Neural cell (in vitro differentiated cells): Measurements from ENCODE around the gene MS4A15.

Experiments used
- CTCF ChIP-seq: fragments of 450-650 bp; IDR thresholded peaks from 2 replicates; pipeline ENCODE4 v1.5.1; 2014; ENCODE audit warnings: antibody characterized with exemption, mild to moderate bottlenecking, moderate library complexity; ENCODE audit not compliant: poor library complexity, severe bottlenecking
- EP300 ChIP-seq: fragments of 450-650 bp; conservative IDR thresholded peaks from 2 replicates; pipeline ENCODE4 v1.6.1; 2014; ENCODE audit warnings: antibody characterized with exemption, mild to moderate bottlenecking, moderate library complexity; ENCODE audit not compliant: poor library complexity, severe bottlenecking
- EZH2 ChIP-seq: fragments of 200-600, 300-800 bp; shearing (Covaris generic), sonication (generic); IDR thresholded peaks from 2 replicates; pipeline ENCODE4 v1.6.1; 2014; ENCODE audit warnings: antibody characterized with exemption, low read length, borderline replicate concordance, mild to moderate bottlenecking; ENCODE audit not compliant: insufficient read depth, poor library complexity, severe bottlenecking
- MXI1 ChIP-seq: fragments of 450-650 bp; conservative IDR thresholded peaks from 2 replicates; pipeline ENCODE4 v1.6.1; 2014; ENCODE audit warnings: antibody characterized with exemption, mild to moderate bottlenecking; ENCODE audit not compliant: poor library complexity, severe bottlenecking
- POLR2AphosphoS5 ChIP-seq: IDR thresholded peaks from 2 replicates; pipeline ENCODE4 v1.6.1; 2012
- SMC3 ChIP-seq: fragments of 450-650 bp; conservative IDR thresholded peaks from 2 replicates; pipeline ENCODE4 v1.6.1; 2014; ENCODE audit warnings: antibody characterized with exemption, mild to moderate bottlenecking, moderate library complexity; ENCODE audit not compliant: poor library complexity
- TAF1 ChIP-seq: IDR thresholded peaks from 2 replicates; pipeline ENCODE4 v1.6.1; 2012; ENCODE audit warnings: low read depth

DNA sequence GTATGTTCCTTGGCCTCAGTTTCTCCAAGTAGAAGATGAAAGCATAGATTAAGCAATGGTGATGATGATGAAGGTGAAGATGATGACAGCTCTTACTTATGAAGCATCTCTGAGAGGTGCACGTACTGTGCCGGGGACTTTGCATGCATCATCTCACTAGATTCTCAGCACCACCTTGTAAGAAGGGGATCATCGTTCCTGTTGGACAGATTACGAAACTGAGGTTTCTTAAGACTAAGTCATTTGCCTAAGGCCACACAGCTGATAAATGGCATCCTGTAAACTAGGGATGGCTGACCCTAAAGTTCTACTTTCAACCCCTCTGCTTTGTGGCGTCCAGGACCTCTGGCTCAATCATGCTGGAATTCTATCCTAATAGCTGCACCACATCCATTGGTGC lies 8.7 kb downstream of the MS4A15 start:
- TF ChIP-seq CTCF (no peak), TAF1 (no peak), MXI1 (no peak), EZH2 (no peak), POLR2AphosphoS5 (no peak), SMC3 (no peak), EP300 (no peak)
